ENCODE results near the gene THSD7A. TPM values are rescaled to one million over a fixed set of nuclear protein-coding genes. Genes with fewer than 3 reads are reported as not detected.

The THSD7A gene
- total and polyA plus RNA-seq, 9 of the 15 experiments (the other 6 are each of a cell fraction or from before 2014, with no cell fraction given): 0.01 to 0.02 TPM; not detected in 7

- TF ChIP-seq ZNF318 (IDR thresholded peaks at IDR 0.05; ENCODE audit: borderline replicate concordance in 1 of 2, low read depth in 1 of 2) (no peak), ZFP30 (CRISPR knock-in tag; IDR thresholded peaks at IDR 0.05; ENCODE audit: borderline replicate concordance) (no peak), FOXP1 (CRISPR knock-in tag; IDR thresholded peaks at IDR 0.05) (no peak), DACH1 (IDR thresholded peaks at IDR 0.05; ENCODE audit: partially characterized antibody) (no peak), CHD7 (IDR thresholded peaks at IDR 0.05; ENCODE audit: low read depth, low read length) (no peak), XRCC4 (IDR thresholded peaks at IDR 0.05; ENCODE audit: extremely low read depth, insufficient read depth, insufficient read length) (no peak), ZNF12 (CRISPR knock-in tag; IDR thresholded peaks at IDR 0.05) (no peak), KLF10 (CRISPR knock-in tag; IDR thresholded peaks at IDR 0.05) (no peak)
Measured at GRCh38 chr7:11751807-11752389, 80.1 kb downstream of the THSD7A start (continued).
